H1 (cell line): ENCODE results near the gene TTC6. TPM values are rescaled to one million over a fixed set of nuclear protein-coding genes. Genes with fewer than 3 reads are reported as not detected.

Experiments
- CTCF ChIA-PET: fragments of 300-600 bp; sonication (Branson Sonifier 250); formaldehyde crosslinking; loops from one replicate; lab custom pipeline; 2021; ENCODE audit not compliant: partially characterized antibody; lab: Charles Lee
- POLR2A ChIA-PET: fragments of 300-600 bp; sonication (Branson Sonifier 250); formaldehyde crosslinking; loops from one replicate; lab custom pipeline; 2021; ENCODE audit warnings: inconsistent platforms; ENCODE audit not compliant: partially characterized antibody; lab: Charles Lee
- DNase-seq, 2 experiments: peaks; one replicate each; pipeline versions ENCODE4 v3.0.0 to v3.0.0-alpha.2; 2010 to 2022; ENCODE audit warnings: low spot score in 2 of 2, low read depth in 1 of 2, mixed read lengths in 1 of 2
- FAIRE-seq: peaks from 2 replicates; lab custom pipeline; 2011; peaks lifted over from hg19 to GRCh38; lab: Jason Lieb, UNC
- H2AFZ ChIP-seq: 2 replicates; pipeline ENCODE4 v1.8.1; 2012; ENCODE audit warnings: low read length, inconsistent platforms
- H2AK5ac ChIP-seq: 2 replicates; pipeline ENCODE4 v1.6.1; 2013; ENCODE audit warnings: low read depth, low read length
- H2BK120ac ChIP-seq: replicated peaks from 2 replicates; pipeline ENCODE3; 2013; ENCODE audit warnings: low read depth, low read length, inconsistent platforms
- H2BK12ac ChIP-seq: 2 replicates; pipeline ENCODE4 v1.6.1; 2013; ENCODE audit warnings: low read depth, low read length
- H2BK15ac ChIP-seq: 2 replicates; pipeline ENCODE4 v1.6.1; 2013; ENCODE audit warnings: low read length
- H2BK20ac ChIP-seq: 2 replicates; pipeline ENCODE4 v1.6.1; 2013; ENCODE audit warnings: low read length
- H2BK5ac ChIP-seq: 2 replicates; pipeline ENCODE4 v1.6.1; 2013; ENCODE audit warnings: low read depth, low read length
- H3K14ac ChIP-seq: 2 replicates; pipeline ENCODE4 v1.6.1; 2013; ENCODE audit warnings: inconsistent platforms; ENCODE audit not compliant: insufficient read length
- H3K18ac ChIP-seq: 2 replicates; pipeline ENCODE4 v1.6.1; 2013; ENCODE audit warnings: low read length; ENCODE audit errors: extremely low read depth
- H3K23ac ChIP-seq: 2 replicates; pipeline ENCODE4 v1.6.1; 2013; ENCODE audit warnings: inconsistent platforms; ENCODE audit not compliant: insufficient read length
- H3K23me2 ChIP-seq: 2 replicates; pipeline ENCODE4 v1.6.1; 2013; ENCODE audit warnings: low read depth, low read length
- H3K27ac ChIP-seq: 2 replicates; pipeline ENCODE4 v1.6.1; 2011; ENCODE audit warnings: low read depth, low read length, inconsistent platforms
- H3K27me3 ChIP-seq, 4 experiments: replicated peaks in 1 of 4; 1 replicate in 1 of 4; 2 replicates in 3 of 4; pipeline versions ENCODE4 v1.6.1 to v1.8.1; 2011 to 2013; ENCODE audit warnings: low read length in 3 of 4, mild to moderate bottlenecking in 3 of 4, inconsistent platforms in 2 of 4, mixed read lengths in 2 of 4, moderate library complexity in 1 of 4; ENCODE audit not compliant: control insufficient read depth in 3 of 4, insufficient read depth in 3 of 4; ENCODE audit errors: extremely low read depth in 1 of 4
- H3K36me3 ChIP-seq, 4 experiments: 2 replicates each; pipeline versions ENCODE4 v1.6.1 to v1.8.1; 2011 to 2013; ENCODE audit warnings: mild to moderate bottlenecking in 4 of 4, low read length in 3 of 4, moderate library complexity in 2 of 4, control low read depth in 1 of 4, inconsistent platforms in 1 of 4; ENCODE audit not compliant: insufficient read depth in 4 of 4, control insufficient read depth in 2 of 4
- H3K4ac ChIP-seq: replicated peaks from 2 replicates; pipeline ENCODE3; 2013; ENCODE audit warnings: low read length, low read depth, mixed read lengths, inconsistent platforms; ENCODE audit not compliant: insufficient read length
- H3K4me1 ChIP-seq, 4 experiments: replicated peaks in 1 of 4; 1 replicate in 1 of 4; 2 replicates in 3 of 4; pipeline versions ENCODE4 v1.6.1 to v1.8.1; 2011 to 2013; ENCODE audit warnings: low read length in 3 of 4, inconsistent platforms in 2 of 4, mixed read lengths in 1 of 4; ENCODE audit not compliant: insufficient read depth in 4 of 4, control insufficient read depth in 3 of 4
- H3K4me2 ChIP-seq, 2 experiments: 2 replicates each; pipeline versions ENCODE4 v1.6.1 to v1.8.1; 2011 to 2013; ENCODE audit warnings: low read depth in 2 of 2, low read length in 2 of 2, control low read depth in 1 of 2, inconsistent platforms in 1 of 2, mild to moderate bottlenecking in 1 of 2; ENCODE audit not compliant: insufficient read depth in 1 of 2
- H3K4me3 ChIP-seq, 4 experiments: fragments of 200-600, 300-600 bp in 1 of 4; sonication (generic), shearing (Covaris generic), sonication (Bioruptor Twin) in 1 of 4; 2 replicates each; pipeline versions ENCODE4 v1.5.1 to v1.8.1; 2011 to 2016; ENCODE audit warnings: low read length in 4 of 4, low read depth in 3 of 4, control low read depth in 2 of 4, inconsistent platforms in 2 of 4, mild to moderate bottlenecking in 2 of 4, mixed read lengths in 1 of 4, moderate library complexity in 1 of 4; ENCODE audit not compliant: insufficient read depth in 2 of 4; ENCODE audit errors: extremely low read depth in 1 of 4
- H3K56ac ChIP-seq: replicated peaks from 2 replicates; pipeline ENCODE3; 2013; ENCODE audit warnings: low read depth, mild to moderate bottlenecking, mixed read lengths, low read length, inconsistent platforms; ENCODE audit not compliant: insufficient read length
- H3K79me1 ChIP-seq: 2 replicates; pipeline ENCODE4 v1.6.1; 2013; ENCODE audit warnings: low read depth, low read length, control low read depth
- H3K79me2 ChIP-seq, 2 experiments: 2 replicates each; pipeline versions ENCODE4 v1.6.1 to v1.8.1; 2012 to 2013; ENCODE audit warnings: low read length in 2 of 2, mild to moderate bottlenecking in 2 of 2, inconsistent platforms in 1 of 2; ENCODE audit not compliant: insufficient read depth in 2 of 2, control insufficient read depth in 1 of 2
- H3K9ac ChIP-seq, 4 experiments: replicated peaks in 1 of 4; 1 replicate in 1 of 4; 2 replicates in 3 of 4; pipeline versions ENCODE4 v1.6.1 to v1.8.1; 2011 to 2013; ENCODE audit warnings: low read depth in 3 of 4, low read length in 3 of 4, control low read depth in 2 of 4, mild to moderate bottlenecking in 2 of 4, moderate library complexity in 2 of 4, inconsistent platforms in 1 of 4; ENCODE audit errors: extremely low read depth in 1 of 4
- H3K9me3 ChIP-seq, 2 experiments: 2 replicates each; pipeline versions ENCODE4 v1.6.1 to v1.8.1; 2012 to 2013; ENCODE audit warnings: mild to moderate bottlenecking in 2 of 2, moderate library complexity in 2 of 2, control low read depth in 1 of 2, inconsistent platforms in 1 of 2, low read depth in 1 of 2, low read length in 1 of 2, mixed read lengths in 1 of 2; ENCODE audit not compliant: insufficient read depth in 2 of 2
- H4K20me1 ChIP-seq, 2 experiments: replicated peaks in 1 of 2; 2 replicates each; pipeline versions ENCODE3 to v1.8.1; 2011 to 2013; ENCODE audit warnings: inconsistent platforms in 2 of 2, low read length in 2 of 2, mild to moderate bottlenecking in 1 of 2; ENCODE audit not compliant: insufficient read depth in 2 of 2, control insufficient read depth in 1 of 2
- H4K5ac ChIP-seq: 2 replicates; pipeline ENCODE4 v1.6.1; 2013; ENCODE audit warnings: low read length, low read depth, mixed read lengths, inconsistent platforms; ENCODE audit not compliant: insufficient read length
- H4K8ac ChIP-seq: 2 replicates; pipeline ENCODE4 v1.8.0; 2013; ENCODE audit warnings: mild to moderate bottlenecking, moderate library complexity, low read length, inconsistent platforms; ENCODE audit not compliant: insufficient read depth; ENCODE audit errors: extremely low read depth
- H4K91ac ChIP-seq: replicated peaks from 2 replicates; pipeline ENCODE3; 2013; ENCODE audit warnings: low read length, mixed read lengths, inconsistent platforms; ENCODE audit not compliant: insufficient read length
- BACH1 ChIP-seq: IDR thresholded peaks from 2 replicates; pipeline ENCODE4 v1.6.1; 2012; ENCODE audit warnings: low read length, improper control_type of control experiment
- CBX8 ChIP-seq: fragments of 300-800, 300-1000 bp; sonication (generic); IDR thresholded peaks from 2 replicates; pipeline ENCODE4 v1.7.1; 2016; ENCODE audit warnings: low read depth, low read length, borderline replicate concordance
- CHD2 ChIP-seq: IDR thresholded peaks from 2 replicates; pipeline ENCODE4 v1.6.1; 2012; ENCODE audit warnings: low read length, improper control_type of control experiment
- CTBP2 ChIP-seq: IDR thresholded peaks from 2 replicates; pipeline ENCODE4 v1.7.0; 2011; ENCODE audit warnings: borderline replicate concordance, mild to moderate bottlenecking, moderate library complexity, mixed read lengths, low read length; ENCODE audit not compliant: insufficient read depth, insufficient read length
- CTCF ChIP-seq, 3 experiments: IDR thresholded peaks; 1 replicate in 2 of 3; 2 replicates in 1 of 3; pipeline versions ENCODE4 v1.5.1 to v1.6.1; 2011; ENCODE audit warnings: low read length in 3 of 3, mild to moderate bottlenecking in 3 of 3, inconsistent platforms in 2 of 3, low read depth in 1 of 3, moderate library complexity in 1 of 3; ENCODE audit not compliant: insufficient read depth in 1 of 3; ENCODE audit errors: control extremely low read depth in 1 of 3
- EGR1 ChIP-seq: IDR thresholded peaks from 2 replicates; pipeline ENCODE4 v1.6.1; 2011; ENCODE audit warnings: low read depth, low read length, borderline replicate concordance
- HDAC2 ChIP-seq, 2 experiments: fragments of 300-600 bp in 1 of 2; sonication (generic) in 1 of 2; IDR thresholded peaks; 2 replicates each; pipeline ENCODE4 v1.6.1; 2011 to 2012; ENCODE audit warnings: low read depth in 2 of 2, low read length in 2 of 2, mild to moderate bottlenecking in 2 of 2, moderate library complexity in 2 of 2, borderline replicate concordance in 1 of 2, inconsistent platforms in 1 of 2
- RAD21 ChIP-seq, 2 experiments: IDR thresholded peaks in 1 of 2; conservative IDR thresholded peaks in 1 of 2; 2 replicates each; pipeline ENCODE4 v1.6.1; 2011; ENCODE audit warnings: low read depth in 2 of 2, low read length in 2 of 2, improper control_type of control experiment in 1 of 2, inconsistent platforms in 1 of 2, mild to moderate bottlenecking in 1 of 2, moderate library complexity in 1 of 2
- TAF1 ChIP-seq: IDR thresholded peaks from 2 replicates; pipeline ENCODE4 v1.6.1; 2011; ENCODE audit warnings: mild to moderate bottlenecking, low read depth, low read length
- YY1 ChIP-seq: IDR thresholded peaks from 2 replicates; pipeline ENCODE4 v1.6.1; 2011; ENCODE audit warnings: low read depth, mild to moderate bottlenecking, low read length
- WGBS, 2 experiments: shearing (Covaris generic) in 1 of 2; methylation state at CpG; one replicate each; pipeline versions ENCODE4 v1.1.6 to v1.1.7; 2013 to 2015; ENCODE audit warnings: low lambda C conversion rate in 2 of 2, mixed read lengths in 2 of 2, inconsistent platforms in 1 of 2, low coverage in 1 of 2, missing lambda C conversion rate in 1 of 2; ENCODE audit not compliant: insufficient replicate concordance in 2 of 2, insufficient coverage in 1 of 2, insufficient read length in 1 of 2; ENCODE audit errors: extremely low coverage in 1 of 2, missing lambda C conversion rate in 1 of 2; 5-methylcytosine and 5-hydroxymethylcytosine counted together
- polyA plus RNA-seq, 7 experiments: library from polyadenylated mRNA; depleted of rRNA in 3 of 7; stranded (reverse) in 5 of 7; unstranded in 2 of 7; fragments of >200 nt in 5 of 7; fragments of 200-250 nt in 2 of 7; gene quantifications; 1 replicate in 5 of 7; 2 replicates in 1 of 7; 4 replicates in 1 of 7; pipeline versions ENCODE4 v1.2.1 to v1.2.3, GENCODE V29; 2011 to 2013; ENCODE audit warnings: missing spikeins in 2 of 7, mixed read lengths in 2 of 7
- total RNA-seq: library from RNA; stranded (reverse); fragmentation: NEBNext Ultra II Directional; extraction: Animal tissue kit (Norgen Biotek cat#: 25700); gene quantifications from 2 replicates; pipeline ENCODE4 v1.2.1, GENCODE V29; 2021

The TTC6 gene
- total and polyA plus RNA-seq, 2 of the 8 experiments (the other 6 are each of a cell fraction or from before 2014, with no cell fraction given) = 0.02 TPM; not detected in 1

DNA sequence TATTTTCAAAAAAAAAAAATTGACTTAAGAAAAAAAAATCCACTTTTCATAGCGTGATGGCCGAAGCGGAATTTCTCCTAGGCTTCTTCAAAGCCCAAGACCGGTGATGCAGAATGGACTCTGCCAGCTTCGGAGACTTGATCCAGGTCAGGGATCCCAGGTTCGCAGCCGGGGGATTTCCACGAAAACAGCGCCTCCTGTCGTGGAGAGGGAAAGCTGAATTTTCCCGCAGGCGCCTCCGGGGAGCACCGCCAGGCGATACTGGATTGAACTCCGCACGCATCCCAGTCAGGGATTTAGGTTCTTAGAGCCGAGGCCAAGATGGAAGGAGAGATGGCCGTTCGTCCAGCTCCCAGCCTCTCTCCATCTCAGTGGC is 2.1 kb downstream of the TTC6 start:
- FAIRE-seq (no peak), DNase-seq (peak in 1 of 2 experiments; percentile 73)
- CTCF ChIA-PET = interaction anchor here (0.6 to 7.6 kb wide), 17 partner anchors 8 to 659 kb away, joined by 3 to 62 read pairs (median 4); no protein-coding TSS in a partner anchor
- H3K9me3 ChIP-seq = no peaks in the 10 kb centered on the region
- H4K5ac ChIP-seq = no peak overlapping the region
- no peak overlapping the region for H3K18ac ChIP-seq
- no peak overlapping the region for H3K56ac ChIP-seq
- H3K9ac ChIP-seq = no peak overlapping the region
- peaks cover 0 to 25% (median 13%) of the 10 kb centered on the region in 4 experiments; a peak in 6 of 7 replicates for H3K4me1 ChIP-seq
- H3K79me1 ChIP-seq = no peaks in the 10 kb centered on the region
- H2AK5ac ChIP-seq = no peak overlapping the region
- H2BK15ac ChIP-seq = no peak overlapping the region
- H2BK120ac ChIP-seq = no peak overlapping the region
- H3K4me2 ChIP-seq = peak overlapping the region; percentile 71 to 89
- H3K14ac ChIP-seq = no peak overlapping the region
- H3K27me3 ChIP-seq = peaks cover 86 to 99% (median 93%) of the 10 kb centered on the region in 4 experiments
- no peak overlapping the region for H2BK20ac ChIP-seq
- peak overlapping the region in 2 of 4 experiments; percentile 20 to 57; a peak in 3 of 8 replicates for H3K4me3 ChIP-seq
- WGBS, 2 experiments = 10% methylated on average over 20 of the region's 20 CpGs; no CpG with 5 or more reads in 1 of the 2 experiments
- H4K8ac ChIP-seq = no peak overlapping the region; the same call in 1 of the 2 replicates
- no peaks in the 10 kb centered on the region for H3K79me2 ChIP-seq
- peaks cover 5% of the 10 kb centered on the region for H3K23me2 ChIP-seq
- no peaks in the 10 kb centered on the region for H3K36me3 ChIP-seq
- H3K4ac ChIP-seq = no peak overlapping the region
- TF ChIP-seq BACH1 (peak; percentile 84), TAF1 (0 out of 2 replicates have a peak, but pooled peaks have one; percentile 17), CHD2 (no peak), YY1 (peak; percentile 64; the same call in 1 of the 2 replicates), CTCF (IDR thresholded peaks at IDR 0.05; ENCODE audit: control extremely low read depth in 1 of 3, insufficient read depth in 1 of 3, low read depth in 1 of 3, low read length in 3 of 3) (peak; percentile 53 to 78 (median 70)), EGR1 (no peak), HDAC2 (IDR thresholded peaks at IDR 0.05; ENCODE audit: borderline replicate concordance in 1 of 2, low read depth in 2 of 2, low read length in 2 of 2) (peak in 1 of 2 experiments; percentile 95; a peak in 1 of 4 replicates), CBX8 (no peak; the same call in 1 of the 2 replicates), RAD21 (IDR thresholded peaks at IDR 0.05 in 1 of 2, conservative IDR thresholded peaks at IDR 0.05 in 1 of 2; ENCODE audit: low read depth in 2 of 2, low read length in 2 of 2) (peak; percentile 30 to 51; a peak in 3 of 4 replicates), CTBP2 (peak; percentile 80)
- no peak overlapping the region for H2BK5ac ChIP-seq
- H4K20me1 ChIP-seq = peaks cover 8 to 23% of the 10 kb centered on the region in 2 experiments
- no peak overlapping the region for H2AFZ ChIP-seq
- no peak overlapping the region for H2BK12ac ChIP-seq
- no peak overlapping the region for H3K23ac ChIP-seq
- no peak overlapping the region for H3K27ac ChIP-seq
- no peak overlapping the region for H4K91ac ChIP-seq
- POLR2A ChIA-PET = interaction anchor here (1.0 kb wide), 1 partner anchor 13 kb away, joined by 3 read pairs; no protein-coding TSS in a partner anchor
